GM23338 (cell line): Measurements from ENCODE around the gene MS4A15. TPM values are rescaled to one million over a fixed set of nuclear protein-coding genes. Genes with fewer than 3 reads are reported as not detected.

Source experiments
- ATAC-seq: fragments of 200-7000 bp; cut with Tn5 transposase; 3 replicates; pipeline ENCODE4 v1.9.1; 2020
- DNase-seq: peaks from one replicate; pipeline ENCODE4 v3.0.0-alpha.2; 2015; ENCODE audit warnings: low spot score
- H2AFZ ChIP-seq: fragments of 200-600 bp; sonication (generic); 2 replicates; pipeline ENCODE4 v1.8.0; 2016; ENCODE audit warnings: antibody characterized with exemption, mild to moderate bottlenecking, moderate library complexity
- H3F3A ChIP-seq: fragments of 200-600 bp; sonication (generic); replicated peaks from 2 replicates; pipeline ENCODE4 v1.8.0; 2017; ENCODE audit warnings: antibody characterized with exemption, mixed run types, low read depth
- H3K27ac ChIP-seq: fragments of 200-600 bp; sonication (generic); 2 replicates; pipeline ENCODE4 v1.6.1; 2016; ENCODE audit warnings: low read depth
- H3K27me3 ChIP-seq: fragments of 200-600 bp; sonication (generic); 2 replicates; pipeline ENCODE4 v1.8.0; 2016; ENCODE audit warnings: mild to moderate bottlenecking, mixed run types, moderate library complexity; ENCODE audit not compliant: insufficient read depth
- H3K36me3 ChIP-seq: fragments of 200-600 bp; sonication (generic); 2 replicates; pipeline ENCODE4 v1.8.0; 2016; ENCODE audit warnings: mild to moderate bottlenecking; ENCODE audit not compliant: insufficient read depth
- H3K4me1 ChIP-seq: fragments of 200-600 bp; sonication (generic); 2 replicates; pipeline ENCODE4 v1.8.0; 2016; ENCODE audit warnings: mild to moderate bottlenecking, moderate library complexity; ENCODE audit not compliant: insufficient read depth
- H3K4me2 ChIP-seq: fragments of 200-600 bp; sonication (generic); 2 replicates; pipeline ENCODE4 v1.7.1; 2017; ENCODE audit warnings: mixed run types
- H3K4me3 ChIP-seq: fragments of 200-600 bp; sonication (generic); 2 replicates; pipeline ENCODE4 v1.6.1; 2016; ENCODE audit warnings: mixed run types
- H3K79me2 ChIP-seq: fragments of 200-600 bp; sonication (generic); replicated peaks from 2 replicates; pipeline ENCODE4 v1.8.0; 2017; ENCODE audit warnings: mild to moderate bottlenecking; ENCODE audit not compliant: insufficient read depth
- H3K9me2 ChIP-seq: fragments of 200-600 bp; sonication (generic); 2 replicates; pipeline ENCODE4 v1.8.0; 2017; ENCODE audit not compliant: insufficient read depth
- H4K20me1 ChIP-seq: fragments of 200-600 bp; sonication (generic); replicated peaks from 2 replicates; pipeline ENCODE4 v1.8.0; 2017; ENCODE audit warnings: mild to moderate bottlenecking; ENCODE audit not compliant: insufficient read depth
- H3K27ac Mint-ChIP-seq: 2 replicates; pipeline ENCODE4 v1.8.0; 2020; ENCODE audit warnings: inconsistent platforms, mild to moderate bottlenecking, moderate library complexity, mixed read lengths
- H3K27me3 Mint-ChIP-seq: 3 replicates; pipeline ENCODE4 v1.8.0; 2022; ENCODE audit warnings: low read depth, mild to moderate bottlenecking, moderate library complexity, mixed read lengths, inconsistent platforms; ENCODE audit not compliant: insufficient read depth, poor library complexity
- H3K36me3 Mint-ChIP-seq: 3 replicates; pipeline ENCODE4 v1.8.0; 2021; ENCODE audit warnings: low read depth, mild to moderate bottlenecking, inconsistent platforms, moderate library complexity, mixed read lengths
- H3K4me1 Mint-ChIP-seq: 3 replicates; pipeline ENCODE4 v1.8.0; 2020; ENCODE audit warnings: mild to moderate bottlenecking, inconsistent platforms, mixed read lengths
- H3K4me3 Mint-ChIP-seq: 3 replicates; pipeline ENCODE4 v1.8.0; 2021; ENCODE audit warnings: moderate library complexity, mild to moderate bottlenecking, inconsistent platforms, mixed read lengths
- H3K9me3 Mint-ChIP-seq: 3 replicates; pipeline ENCODE4 v1.8.0; 2020; ENCODE audit warnings: moderate library complexity, mild to moderate bottlenecking, inconsistent platforms, mixed read lengths
- ETS1 ChIP-seq: IDR thresholded peaks from 2 replicates; pipeline ENCODE4 v1.6.1; 2016; ENCODE audit warnings: antibody characterized with exemption
- EZH2 ChIP-seq: fragments of 200-600 bp; sonication (generic); IDR thresholded peaks from one replicate; pipeline ENCODE4 v1.8.0; 2017; ENCODE audit warnings: antibody characterized with exemption, mild to moderate bottlenecking, low read depth; ENCODE audit not compliant: unreplicated experiment
- JUNB ChIP-seq: IDR thresholded peaks from one replicate; pipeline ENCODE4 v1.6.1; 2016; ENCODE audit warnings: antibody characterized with exemption; ENCODE audit not compliant: unreplicated experiment
- NANOG ChIP-seq: IDR thresholded peaks from 2 replicates; pipeline ENCODE4 v1.6.1; 2016; ENCODE audit warnings: antibody characterized with exemption, borderline replicate concordance
- polyA plus RNA-seq: library from polyadenylated mRNA; unstranded; fragments of >200 nt; fragmentation: Nextera tagmentation; extraction: Ambion mirVana; gene quantifications from 2 replicates; pipeline ENCODE4 v1.2.1, GENCODE V29; 2016
- total RNA-seq: library from RNA; depleted of rRNA; stranded (reverse); fragments of >200 nt; shearing (Covaris generic); gene quantifications from 2 replicates; pipeline ENCODE4 v1.2.3, GENCODE V29; 2014
- TF ChIP-seq, protein P1 (sequence below): fragments of 250-450 bp; sonication (Bioruptor Pico); IDR thresholded peaks from 2 replicates; pipeline ENCODE4 v1.5.0; 2020; ENCODE audit warnings: mild to moderate bottlenecking, moderate library complexity

Gene MS4A15
- total and polyA plus RNA-seq, 2 experiments from 2014 or later, result 0.44 TPM; not detected in 1

DNA sequence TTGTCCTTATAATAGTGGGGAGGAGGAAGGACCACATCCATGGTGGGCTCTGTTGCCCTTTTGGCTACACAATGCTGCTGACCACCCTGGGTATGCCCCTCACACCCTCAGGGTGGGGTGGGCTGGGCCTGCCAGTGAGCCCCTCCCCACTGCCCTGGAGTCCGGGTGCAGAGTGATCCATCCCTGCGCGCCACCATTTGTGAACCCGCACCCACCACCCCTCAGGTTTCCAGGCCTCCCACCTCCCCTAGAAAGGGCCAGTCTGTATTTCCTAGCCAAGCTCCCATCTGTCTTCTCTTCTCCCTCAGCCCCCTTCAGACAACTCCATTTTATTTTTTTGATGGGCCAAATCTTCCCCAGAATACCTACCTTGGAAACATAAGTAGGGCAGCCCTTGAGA lies 53.5 kb downstream of the MS4A15 start:
- H3K4me1 Mint-ChIP-seq, result no peaks in the 10 kb centered on the region
- no peak overlapping the region for H3K27ac ChIP-seq
- no peaks in the 10 kb centered on the region for H3K36me3 ChIP-seq
- DNase-seq, result no peak
- no peak for ATAC-seq
- no peak overlapping the region for H2AFZ ChIP-seq
- peaks cover 4% of the 10 kb centered on the region for H3K27me3 Mint-ChIP-seq
- H3K27me3 ChIP-seq, result no peaks in the 10 kb centered on the region
- no peaks in the 10 kb centered on the region for H3K4me1 ChIP-seq
- peaks cover 16% of the 10 kb centered on the region for H3K9me3 Mint-ChIP-seq
- TF ChIP-seq NANOG (no peak), EZH2 (no peak)
- no peak overlapping the region for H3K27ac Mint-ChIP-seq
- H3K9me2 ChIP-seq, result no peaks in the 10 kb centered on the region
- H3F3A ChIP-seq, result no peaks in the 10 kb centered on the region
- H4K20me1 ChIP-seq, result no peaks in the 10 kb centered on the region
- H3K4me2 ChIP-seq, result no peak overlapping the region
- no peak overlapping the region for H3K4me3 ChIP-seq
- no peak overlapping the region for H3K4me3 Mint-ChIP-seq
- H3K79me2 ChIP-seq, result no peaks in the 10 kb centered on the region
- H3K36me3 Mint-ChIP-seq, result peaks cover 6% of the 10 kb centered on the region; the same call in 1 of the 3 replicates

GRCh38 chr11:60810569-60810968 lies 53.9 kb downstream of the MS4A15 start:
- ATAC-seq (no peak), DNase-seq (no peak)
- H3K9me2 ChIP-seq, result no peaks in the 10 kb centered on the region
- no peaks in the 10 kb centered on the region for H4K20me1 ChIP-seq
- H3K4me2 ChIP-seq, result no peak overlapping the region
- no peaks in the 10 kb centered on the region for H3F3A ChIP-seq
- no peak overlapping the region for H2AFZ ChIP-seq
- H3K4me3 Mint-ChIP-seq, result no peak overlapping the region
- H3K36me3 ChIP-seq, result no peaks in the 10 kb centered on the region
- no peaks in the 10 kb centered on the region for H3K4me1 Mint-ChIP-seq
- no peaks in the 10 kb centered on the region for H3K79me2 ChIP-seq
- H3K27ac ChIP-seq, result no peak overlapping the region
- H3K4me1 ChIP-seq, result no peaks in the 10 kb centered on the region
- no peak overlapping the region for H3K4me3 ChIP-seq
- TF ChIP-seq EZH2 (no peak), NANOG (no peak), JUNB (no peak), ETS1 (no peak)
- TF ChIP-seq, protein P1, sequence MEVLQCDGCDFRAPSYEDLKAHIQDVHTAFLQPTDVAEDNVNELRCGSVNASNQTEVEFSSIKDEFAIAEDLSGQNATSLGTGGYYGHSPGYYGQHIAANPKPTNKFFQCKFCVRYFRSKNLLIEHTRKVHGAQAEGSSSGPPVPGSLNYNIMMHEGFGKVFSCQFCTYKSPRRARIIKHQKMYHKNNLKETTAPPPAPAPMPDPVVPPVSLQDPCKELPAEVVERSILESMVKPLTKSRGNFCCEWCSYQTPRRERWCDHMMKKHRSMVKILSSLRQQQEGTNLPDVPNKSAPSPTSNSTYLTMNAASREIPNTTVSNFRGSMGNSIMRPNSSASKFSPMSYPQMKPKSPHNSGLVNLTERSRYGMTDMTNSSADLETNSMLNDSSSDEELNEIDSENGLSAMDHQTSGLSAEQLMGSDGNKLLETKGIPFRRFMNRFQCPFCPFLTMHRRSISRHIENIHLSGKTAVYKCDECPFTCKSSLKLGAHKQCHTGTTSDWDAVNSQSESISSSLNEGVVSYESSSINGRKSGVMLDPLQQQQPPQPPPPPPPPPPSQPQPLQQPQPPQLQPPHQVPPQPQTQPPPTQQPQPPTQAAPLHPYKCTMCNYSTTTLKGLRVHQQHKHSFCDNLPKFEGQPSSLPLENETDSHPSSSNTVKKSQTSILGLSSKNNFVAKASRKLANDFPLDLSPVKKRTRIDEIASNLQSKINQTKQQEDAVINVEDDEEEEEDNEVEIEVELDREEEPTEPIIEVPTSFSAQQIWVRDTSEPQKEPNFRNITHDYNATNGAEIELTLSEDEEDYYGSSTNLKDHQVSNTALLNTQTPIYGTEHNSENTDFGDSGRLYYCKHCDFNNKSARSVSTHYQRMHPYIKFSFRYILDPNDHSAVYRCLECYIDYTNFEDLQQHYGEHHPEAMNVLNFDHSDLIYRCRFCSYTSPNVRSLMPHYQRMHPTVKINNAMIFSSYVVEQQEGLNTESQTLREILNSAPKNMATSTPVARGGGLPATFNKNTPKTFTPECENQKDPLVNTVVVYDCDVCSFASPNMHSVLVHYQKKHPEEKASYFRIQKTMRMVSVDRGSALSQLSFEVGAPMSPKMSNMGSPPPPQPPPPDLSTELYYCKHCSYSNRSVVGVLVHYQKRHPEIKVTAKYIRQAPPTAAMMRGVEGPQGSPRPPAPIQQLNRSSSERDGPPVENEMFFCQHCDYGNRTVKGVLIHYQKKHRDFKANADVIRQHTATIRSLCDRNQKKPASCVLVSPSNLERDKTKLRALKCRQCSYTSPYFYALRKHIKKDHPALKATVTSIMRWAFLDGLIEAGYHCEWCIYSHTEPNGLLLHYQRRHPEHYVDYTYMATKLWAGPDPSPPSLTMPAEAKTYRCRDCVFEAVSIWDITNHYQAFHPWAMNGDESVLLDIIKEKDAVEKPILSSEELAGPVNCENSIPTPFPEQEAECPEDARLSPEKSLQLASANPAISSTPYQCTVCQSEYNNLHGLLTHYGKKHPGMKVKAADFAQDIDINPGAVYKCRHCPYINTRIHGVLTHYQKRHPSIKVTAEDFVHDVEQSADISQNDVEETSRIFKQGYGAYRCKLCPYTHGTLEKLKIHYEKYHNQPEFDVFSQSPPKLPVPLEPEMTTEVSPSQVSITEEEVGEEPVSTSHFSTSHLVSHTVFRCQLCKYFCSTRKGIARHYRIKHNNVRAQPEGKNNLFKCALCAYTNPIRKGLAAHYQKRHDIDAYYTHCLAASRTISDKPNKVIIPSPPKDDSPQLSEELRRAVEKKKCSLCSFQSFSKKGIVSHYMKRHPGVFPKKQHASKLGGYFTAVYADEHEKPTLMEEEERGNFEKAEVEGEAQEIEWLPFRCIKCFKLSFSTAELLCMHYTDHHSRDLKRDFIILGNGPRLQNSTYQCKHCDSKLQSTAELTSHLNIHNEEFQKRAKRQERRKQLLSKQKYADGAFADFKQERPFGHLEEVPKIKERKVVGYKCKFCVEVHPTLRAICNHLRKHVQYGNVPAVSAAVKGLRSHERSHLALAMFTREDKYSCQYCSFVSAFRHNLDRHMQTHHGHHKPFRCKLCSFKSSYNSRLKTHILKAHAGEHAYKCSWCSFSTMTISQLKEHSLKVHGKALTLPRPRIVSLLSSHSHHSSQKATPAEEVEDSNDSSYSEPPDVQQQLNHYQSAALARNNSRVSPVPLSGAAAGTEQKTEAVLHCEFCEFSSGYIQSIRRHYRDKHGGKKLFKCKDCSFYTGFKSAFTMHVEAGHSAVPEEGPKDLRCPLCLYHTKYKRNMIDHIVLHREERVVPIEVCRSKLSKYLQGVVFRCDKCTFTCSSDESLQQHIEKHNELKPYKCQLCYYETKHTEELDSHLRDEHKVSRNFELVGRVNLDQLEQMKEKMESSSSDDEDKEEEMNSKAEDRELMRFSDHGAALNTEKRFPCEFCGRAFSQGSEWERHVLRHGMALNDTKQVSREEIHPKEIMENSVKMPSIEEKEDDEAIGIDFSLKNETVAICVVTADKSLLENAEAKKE (CRISPR knock-in tag), result no peak
- no peak overlapping the region for H3K27ac Mint-ChIP-seq
- H3K9me3 Mint-ChIP-seq, result peaks cover 16% of the 10 kb centered on the region
- peaks cover 6% of the 10 kb centered on the region; the same call in 1 of the 3 replicates for H3K36me3 Mint-ChIP-seq
- H3K27me3 ChIP-seq, result no peaks in the 10 kb centered on the region
- peaks cover 4% of the 10 kb centered on the region for H3K27me3 Mint-ChIP-seq
